ENCODE results near the gene COA3. TPM values are rescaled to one million over a fixed set of nuclear protein-coding genes. Genes with fewer than 3 reads are reported as not detected.

The COA3 gene, protein sequence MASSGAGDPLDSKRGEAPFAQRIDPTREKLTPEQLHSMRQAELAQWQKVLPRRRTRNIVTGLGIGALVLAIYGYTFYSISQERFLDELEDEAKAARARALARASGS
- total RNA-seq: 100 to 1,000 TPM in 1 of 2 donors, 10 to 100 TPM in 1; 83.3 to 152 TPM
- polyA plus RNA-seq (ENCODE audit: insufficient read length in 2 of 2): 100 to 1,000 TPM; 126 to 127 TPM
- long read RNA-seq, donor 1, transcript COA3-201 (2 exons, 771 nt): major isoform, 117 of 141 reads
- long read RNA-seq, donor 1, partial matches to known transcripts: 24 of 141 reads
- long read RNA-seq, donor 1, other reads (novel, unspliced or antisense): 0 of 141 reads
- long read RNA-seq, donor 2, transcript COA3-201 (2 exons, 771 nt): major isoform, 60 of 60 reads
- long read RNA-seq, donor 2, partial matches to known transcripts: 0 of 60 reads
- long read RNA-seq, donor 2, other reads (novel, unspliced or antisense): 0 of 60 reads
- long read RNA-seq, donor 3, transcript COA3-201 (2 exons, 771 nt): major isoform, 71 of 71 reads
- long read RNA-seq, donor 3, partial matches to known transcripts: 0 of 71 reads
- long read RNA-seq, donor 3, other reads (novel, unspliced or antisense): 0 of 71 reads
- long read RNA-seq, donor 4, transcript COA3-201 (2 exons, 771 nt): major isoform, 120 of 120 reads
- long read RNA-seq, donor 4, partial matches to known transcripts: 0 of 120 reads
- long read RNA-seq, donor 4, other reads (novel, unspliced or antisense): 0 of 120 reads

DNA sequence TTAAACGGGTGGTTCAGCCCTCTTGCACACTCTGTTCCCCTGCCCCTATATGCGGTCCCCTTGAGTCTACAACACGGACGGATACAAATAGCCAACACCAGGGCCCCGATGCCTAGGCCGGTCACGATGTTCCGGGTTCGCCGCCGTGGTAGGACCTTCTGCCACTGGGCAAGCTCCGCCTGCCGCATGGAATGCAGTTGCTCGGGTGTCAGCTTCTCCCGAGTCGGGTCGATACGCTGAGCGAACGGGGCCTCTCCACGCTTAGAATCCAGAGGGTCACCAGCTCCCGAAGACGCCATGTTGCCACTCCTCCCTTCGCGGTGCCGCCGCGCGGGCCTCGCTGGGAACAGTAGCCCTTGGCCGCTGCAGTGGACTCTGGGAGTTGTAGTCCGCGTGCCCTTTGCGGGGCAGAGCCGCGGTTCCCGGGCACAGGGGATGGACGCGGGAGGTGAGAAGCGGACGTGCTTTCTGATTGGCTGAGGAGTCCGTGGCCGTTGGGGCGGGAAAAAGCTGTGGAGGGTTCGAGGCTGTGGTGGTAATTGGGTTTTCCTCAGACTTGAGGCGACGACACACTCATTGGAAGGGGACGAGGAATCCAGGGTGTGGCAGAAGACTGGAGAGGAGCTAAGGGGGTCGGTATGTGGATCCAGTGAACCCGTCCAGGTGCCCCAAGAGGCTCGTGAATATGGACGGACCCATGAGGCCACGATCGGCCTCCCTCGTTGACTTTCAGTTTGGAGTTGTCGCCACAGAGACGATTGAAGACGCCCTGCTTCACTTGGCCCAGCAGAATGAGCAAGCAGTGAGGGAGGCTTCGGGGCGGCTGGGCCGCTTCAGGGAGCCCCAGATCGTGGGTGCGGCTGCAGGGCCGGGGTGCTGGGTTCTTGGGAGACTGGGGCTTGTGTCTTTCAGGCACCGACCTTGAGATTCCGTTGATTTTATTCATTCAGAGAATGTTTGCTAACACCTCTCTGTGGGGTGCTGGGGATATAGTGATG, at the start of gene COA3, which contains the start of gene CNTD1:
Gene COA3 (minus strand): TSS at position 322 of the 998 bp plus-strand sequence. CDS start 23 bp downstream, at position 299.
Gene CNTD1 (plus strand): TSS at position 479 of the 998 bp plus-strand sequence. CDS start 207 bp downstream, at position 686.
- Histone ChIP-seq H3K36me3 (ENCODE audit: control insufficient read depth, insufficient read depth, low read length) (peaks cover 18% of the 10 kb centered on the region), H3K4me1 (ENCODE audit: control insufficient read depth, insufficient read depth, low read length) (peaks cover 15% of the 10 kb centered on the region), H3K4me3 (ENCODE audit: low read depth, low read length) (peak within 1 kb of the TSS; percentile 99), H3K27ac (ENCODE audit: low read depth, low read length) (peak within 1 kb of the TSS; percentile 61), H3K27me3 (ENCODE audit: control insufficient read depth, insufficient read depth, low read length) (no peaks in the 10 kb centered on the region), H3K9me3 (ENCODE audit: control insufficient read depth, insufficient read depth, low read length) (no peaks in the 10 kb centered on the region)
- peak; percentile 63 to 96 (median 72) for DNase-seq (ENCODE audit: low read depth in 4 of 6, low spot score in 6 of 6)
- WGBS (ENCODE audit: insufficient coverage): 25% methylated on average over 66 of the region's 66 CpGs

DNA sequence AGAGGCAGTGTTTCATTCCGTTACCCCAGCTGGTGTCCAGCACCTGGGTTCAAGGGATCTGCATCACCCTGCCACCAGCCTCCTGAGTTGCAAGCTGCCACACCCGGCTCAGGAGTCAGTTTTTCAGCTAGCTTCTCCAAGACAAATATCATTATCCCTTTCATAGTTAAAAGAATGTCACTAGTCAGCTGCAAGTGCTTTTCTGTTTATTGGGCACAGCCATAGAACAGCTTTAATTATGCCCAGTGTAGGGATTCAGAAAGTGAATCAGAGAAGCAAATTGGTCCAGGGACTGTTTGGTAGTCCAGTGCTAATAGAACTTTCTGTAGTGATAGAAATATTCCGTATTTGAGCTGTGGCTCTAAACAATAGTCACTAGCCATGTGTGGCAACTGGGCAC, 49.6 kb upstream of the COA3 start:
- Histone ChIP-seq H3K27me3 (ENCODE audit: control insufficient read depth, insufficient read depth, low read length) (no peaks in the 10 kb centered on the region), H3K27ac (ENCODE audit: low read depth, low read length) (no peak overlapping the region), H3K4me3 (ENCODE audit: low read depth, low read length) (no peak overlapping the region), H3K36me3 (ENCODE audit: control insufficient read depth, insufficient read depth, low read length) (peaks cover 24% of the 10 kb centered on the region), H3K4me1 (ENCODE audit: control insufficient read depth, insufficient read depth, low read length) (peaks cover 10% of the 10 kb centered on the region), H3K9me3 (ENCODE audit: control insufficient read depth, insufficient read depth, low read length) (no peaks in the 10 kb centered on the region)
- DNase-seq (ENCODE audit: low read depth in 4 of 6, low spot score in 6 of 6): no peak
- WGBS (ENCODE audit: insufficient coverage): 71% methylated on average over 1 of the region's 3 CpGs

GRCh38 chr17:42846594-42847280, 48.2 kb upstream of the COA3 start:
- H3K4me1 ChIP-seq (ENCODE audit: control insufficient read depth, insufficient read depth, low read length): peaks cover 10% of the 10 kb centered on the region
- H3K4me3 ChIP-seq (ENCODE audit: low read depth, low read length): no peak overlapping the region
- H3K36me3 ChIP-seq (ENCODE audit: control insufficient read depth, insufficient read depth, low read length): peaks cover 35% of the 10 kb centered on the region
- no peak for DNase-seq (ENCODE audit: low read depth in 4 of 6, low spot score in 6 of 6)
- H3K27ac ChIP-seq (ENCODE audit: low read depth, low read length): no peak overlapping the region
- no peaks in the 10 kb centered on the region for H3K9me3 ChIP-seq (ENCODE audit: control insufficient read depth, insufficient read depth, low read length)
- no peaks in the 10 kb centered on the region for H3K27me3 ChIP-seq (ENCODE audit: control insufficient read depth, insufficient read depth, low read length)
- WGBS (ENCODE audit: insufficient coverage): 80% methylated on average over 3 of the region's 9 CpGs

- DNase-seq (ENCODE audit: low read depth in 4 of 6, low spot score in 6 of 6): no peak
- no peaks in the 10 kb centered on the region for H3K9me3 ChIP-seq (ENCODE audit: control insufficient read depth, insufficient read depth, low read length)
- H3K27ac ChIP-seq (ENCODE audit: low read depth, low read length): no peak overlapping the region
- no peaks in the 10 kb centered on the region for H3K27me3 ChIP-seq (ENCODE audit: control insufficient read depth, insufficient read depth, low read length)
- no peak overlapping the region for H3K4me3 ChIP-seq (ENCODE audit: low read depth, low read length)
- peaks cover 42% of the 10 kb centered on the region for H3K36me3 ChIP-seq (ENCODE audit: control insufficient read depth, insufficient read depth, low read length)
- H3K4me1 ChIP-seq (ENCODE audit: control insufficient read depth, insufficient read depth, low read length): peaks cover 10% of the 10 kb centered on the region
- 93% methylated on average over 6 of the region's 7 CpGs for WGBS (ENCODE audit: insufficient coverage)
Observed at GRCh38 chr17:42845918-42846593, 47.6 kb upstream of the COA3 start.

DNA sequence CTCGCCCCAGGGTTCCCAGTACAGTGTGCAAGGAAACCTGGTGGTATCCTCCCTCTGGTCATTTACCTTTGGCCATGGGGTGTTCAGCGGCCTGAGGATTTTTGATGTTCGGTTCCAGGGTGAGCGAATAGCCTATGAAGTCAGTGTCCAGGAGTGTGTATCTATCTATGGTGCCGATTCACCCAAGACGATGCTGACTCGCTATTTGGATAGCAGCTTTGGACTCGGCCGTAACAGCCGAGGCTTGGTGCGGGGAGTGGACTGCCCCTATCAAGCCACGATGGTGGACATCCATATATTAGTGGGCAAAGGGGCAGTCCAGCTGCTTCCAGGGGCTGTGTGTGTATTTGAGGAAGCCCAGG, 47.0 kb upstream of the COA3 start:
- H3K27me3 ChIP-seq (ENCODE audit: control insufficient read depth, insufficient read depth, low read length): no peaks in the 10 kb centered on the region
- peaks cover 47% of the 10 kb centered on the region for H3K36me3 ChIP-seq (ENCODE audit: control insufficient read depth, insufficient read depth, low read length)
- no peak overlapping the region for H3K27ac ChIP-seq (ENCODE audit: low read depth, low read length)
- H3K9me3 ChIP-seq (ENCODE audit: control insufficient read depth, insufficient read depth, low read length): no peaks in the 10 kb centered on the region
- WGBS (ENCODE audit: insufficient coverage): 94% methylated on average over 8 of the region's 12 CpGs
- no peak for DNase-seq (ENCODE audit: low read depth in 4 of 6, low spot score in 6 of 6)
- no peak overlapping the region for H3K4me3 ChIP-seq (ENCODE audit: low read depth, low read length)
- peaks cover 7% of the 10 kb centered on the region for H3K4me1 ChIP-seq (ENCODE audit: control insufficient read depth, insufficient read depth, low read length)

- no peaks in the 10 kb centered on the region for H3K27me3 ChIP-seq (ENCODE audit: control insufficient read depth, insufficient read depth, low read length)
- no peak overlapping the region for H3K4me3 ChIP-seq (ENCODE audit: low read depth, low read length)
- H3K27ac ChIP-seq (ENCODE audit: low read depth, low read length): no peak overlapping the region
- peaks cover 4% of the 10 kb centered on the region for H3K4me1 ChIP-seq (ENCODE audit: control insufficient read depth, insufficient read depth, low read length)
- H3K36me3 ChIP-seq (ENCODE audit: control insufficient read depth, insufficient read depth, low read length): peaks cover 52% of the 10 kb centered on the region
- 94% methylated on average over 21 of the region's 24 CpGs for WGBS (ENCODE audit: insufficient coverage)
- no peak for DNase-seq (ENCODE audit: low read depth in 4 of 6, low spot score in 6 of 6)
- no peaks in the 10 kb centered on the region for H3K9me3 ChIP-seq (ENCODE audit: control insufficient read depth, insufficient read depth, low read length)
Observed at GRCh38 chr17:42844761-42845555, 46.5 kb upstream of the COA3 start.

- H3K4me1 ChIP-seq (ENCODE audit: control insufficient read depth, insufficient read depth, low read length): no peaks in the 10 kb centered on the region
- 96% methylated on average over 4 of the region's 4 CpGs for WGBS (ENCODE audit: insufficient coverage)
- no peak for DNase-seq (ENCODE audit: low read depth in 4 of 6, low spot score in 6 of 6)
- no peaks in the 10 kb centered on the region for H3K9me3 ChIP-seq (ENCODE audit: control insufficient read depth, insufficient read depth, low read length)
- H3K27me3 ChIP-seq (ENCODE audit: control insufficient read depth, insufficient read depth, low read length): no peaks in the 10 kb centered on the region
- H3K36me3 ChIP-seq (ENCODE audit: control insufficient read depth, insufficient read depth, low read length): peaks cover 59% of the 10 kb centered on the region
- no peak within 1 kb of the TSS for H3K4me3 ChIP-seq (ENCODE audit: low read depth, low read length)
- no peak within 1 kb of the TSS for H3K27ac ChIP-seq (ENCODE audit: low read depth, low read length)
Observed at GRCh38 chr17:42844271-42844670, 45.8 kb upstream of the COA3 start, which contains the start of gene AOC2. AOC2 (plus strand) TSS chr17:42844580; CDS start chr17:42844627, 47 bp downstream.

DNA sequence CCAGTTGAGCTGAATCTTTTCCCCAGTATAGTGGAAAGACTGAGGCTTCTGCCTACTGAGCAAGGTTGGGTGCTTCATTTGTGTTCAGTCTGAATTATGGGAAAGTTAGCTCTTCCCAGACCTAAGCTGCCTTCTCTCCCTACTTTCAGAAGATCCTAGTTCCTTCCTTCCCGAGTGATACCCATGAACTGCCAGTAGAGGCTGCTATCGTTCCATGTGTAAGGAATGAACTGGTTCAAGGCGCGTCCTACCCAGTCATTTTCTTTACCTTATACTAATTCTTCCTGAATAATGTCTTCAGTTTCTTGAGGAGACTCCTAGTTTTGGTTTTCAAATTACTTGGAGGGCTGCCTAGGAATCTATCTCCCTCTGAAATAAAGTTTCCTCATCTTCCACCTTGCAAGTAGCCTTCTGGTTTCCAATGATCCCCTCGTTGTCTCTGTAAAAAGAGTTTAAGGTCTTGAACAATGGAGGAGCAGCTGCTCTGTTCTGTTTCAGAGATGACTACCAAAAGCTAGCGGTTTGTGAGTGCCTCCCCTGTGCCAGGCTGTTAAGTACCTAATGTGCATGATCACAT, 44.9 kb upstream of the COA3 start:
- Histone ChIP-seq H3K4me3 (ENCODE audit: low read depth, low read length) (no peak overlapping the region), H3K4me1 (ENCODE audit: control insufficient read depth, insufficient read depth, low read length) (no peaks in the 10 kb centered on the region), H3K9me3 (ENCODE audit: control insufficient read depth, insufficient read depth, low read length) (no peaks in the 10 kb centered on the region), H3K27ac (ENCODE audit: low read depth, low read length) (no peak overlapping the region), H3K27me3 (ENCODE audit: control insufficient read depth, insufficient read depth, low read length) (no peaks in the 10 kb centered on the region), H3K36me3 (ENCODE audit: control insufficient read depth, insufficient read depth, low read length) (peaks cover 67% of the 10 kb centered on the region)
- WGBS (ENCODE audit: insufficient coverage): no CpG with 5 or more reads among the region's 6 CpGs
- DNase-seq (ENCODE audit: low read depth in 4 of 6, low spot score in 6 of 6): peak; percentile 29 to 89 (median 49)

All from spinal cord (tissue), 10 donors.